ENCODE measurements around the gene ROR2.

ROR2 gene

GRCh38 chr9:91943478-91944470 lies 6.3 kb downstream of the ROR2 start:
- Mint-ChIP-seq H3K4me1 (no peaks in the 10 kb centered on the region), H3K36me3 (no peaks in the 10 kb centered on the region), H3K9me3 (no peaks in the 10 kb centered on the region), H3K27ac (no peak overlapping the region), H3K27me3 (peaks cover 41% of the 10 kb centered on the region), H3K4me3 (no peak overlapping the region)
- no peak for DNase-seq
- CTCF ChIA-PET: interaction anchor here (1.5 kb wide), 1 partner anchor 10 kb away, joined by 5 read pairs; no protein-coding TSS in a partner anchor

- peaks cover 29% of the 10 kb centered on the region for H3K27me3 Mint-ChIP-seq
- H3K27ac Mint-ChIP-seq: no peak overlapping the region
- no peaks in the 10 kb centered on the region for H3K9me3 Mint-ChIP-seq
- CTCF ChIA-PET: no interaction called here
- no peak overlapping the region for H3K4me3 Mint-ChIP-seq
- H3K4me1 Mint-ChIP-seq: no peaks in the 10 kb centered on the region
- DNase-seq: no peak
- no peaks in the 10 kb centered on the region for H3K36me3 Mint-ChIP-seq
These were observed 7.8 kb downstream of the ROR2 start for GRCh38 chr9:91942201-91942600.

- CTCF ChIA-PET: no interaction called here
- no peak for DNase-seq
These were observed 10.1 kb downstream of the ROR2 start for GRCh38 chr9:91939978-91940377.

GRCh38 chr9:91937727-91938126 lies 12.3 kb downstream of the ROR2 start:
- no peak overlapping the region for H3K4me3 Mint-ChIP-seq
- CTCF ChIA-PET: interaction anchor here (1.4 kb wide), 1 partner anchor 17 kb away, joined by 3 read pairs; no protein-coding TSS in a partner anchor
- no peak overlapping the region for H3K27ac Mint-ChIP-seq
- no peak for DNase-seq
- H3K4me1 Mint-ChIP-seq: peaks cover 5% of the 10 kb centered on the region
- no peaks in the 10 kb centered on the region for H3K36me3 Mint-ChIP-seq
- H3K27me3 Mint-ChIP-seq: peaks cover 18% of the 10 kb centered on the region
- no peaks in the 10 kb centered on the region for H3K9me3 Mint-ChIP-seq

More at GRCh38 chr9:91939978-91940377, 10.1 kb downstream of the ROR2 start:
- Mint-ChIP-seq H3K9me3 (no peaks in the 10 kb centered on the region), H3K4me1 (no peaks in the 10 kb centered on the region), H3K27ac (no peak overlapping the region), H3K27me3 (peaks cover 22% of the 10 kb centered on the region), H3K4me3 (no peak overlapping the region), H3K36me3 (no peaks in the 10 kb centered on the region)

- peaks cover 18% of the 10 kb centered on the region for H3K27me3 Mint-ChIP-seq
- CTCF ChIA-PET: interaction anchor here (1.4 kb wide), 1 partner anchor 17 kb away, joined by 3 read pairs; no protein-coding TSS in a partner anchor
- no peaks in the 10 kb centered on the region for H3K9me3 Mint-ChIP-seq
- no peaks in the 10 kb centered on the region for H3K36me3 Mint-ChIP-seq
- DNase-seq: no peak
- peaks cover 5% of the 10 kb centered on the region for H3K4me1 Mint-ChIP-seq
- no peak overlapping the region for H3K27ac Mint-ChIP-seq
- no peak overlapping the region for H3K4me3 Mint-ChIP-seq
These were observed 13.0 kb downstream of the ROR2 start for GRCh38 chr9:91937056-91937455.

GRCh38 chr9:91935805-91936514 lies 14.1 kb downstream of the ROR2 start:
- H3K36me3 Mint-ChIP-seq: no peaks in the 10 kb centered on the region
- H3K4me3 Mint-ChIP-seq: no peak overlapping the region
- peaks cover 6% of the 10 kb centered on the region for H3K9me3 Mint-ChIP-seq

GRCh38 chr9:91935066-91935749 lies 14.8 kb downstream of the ROR2 start:
- no peaks in the 10 kb centered on the region for H3K36me3 Mint-ChIP-seq
- H3K27me3 Mint-ChIP-seq: peaks cover 15% of the 10 kb centered on the region
- H3K4me1 Mint-ChIP-seq: peaks cover 5% of the 10 kb centered on the region
- CTCF ChIA-PET: interaction anchor here (1.5 to 2.4 kb wide), 2 partner anchors 15 to 20 kb away, joined by 5 to 12 read pairs; partner anchors contain the start of gene ROR2
- peaks cover 13% of the 10 kb centered on the region for H3K9me3 Mint-ChIP-seq
- H3K4me3 Mint-ChIP-seq: no peak overlapping the region
- no peak overlapping the region for H3K27ac Mint-ChIP-seq
- no peak for DNase-seq

More at GRCh38 chr9:91935805-91936514, 14.1 kb downstream of the ROR2 start:
- CTCF ChIA-PET: interaction anchor here (1.5 to 2.4 kb wide), 2 partner anchors 14 to 19 kb away, joined by 5 to 12 read pairs; partner anchors contain the start of gene ROR2
- peaks cover 5% of the 10 kb centered on the region for H3K4me1 Mint-ChIP-seq
- no peak for DNase-seq
- no peak overlapping the region for H3K27ac Mint-ChIP-seq
- H3K27me3 Mint-ChIP-seq: peaks cover 15% of the 10 kb centered on the region

GRCh38 chr9:91934654-91935053 lies 15.4 kb downstream of the ROR2 start:
- Mint-ChIP-seq H3K27me3 (peaks cover 15% of the 10 kb centered on the region), H3K4me3 (no peak overlapping the region), H3K27ac (no peak overlapping the region), H3K4me1 (peaks cover 5% of the 10 kb centered on the region), H3K9me3 (peaks cover 14% of the 10 kb centered on the region), H3K36me3 (no peaks in the 10 kb centered on the region)
- no peak for DNase-seq
- CTCF ChIA-PET: interaction anchor here (1.5 to 2.4 kb wide), 2 partner anchors 16 to 20 kb away, joined by 5 to 12 read pairs; partner anchors contain the start of gene ROR2

- Mint-ChIP-seq H3K27ac (no peak overlapping the region), H3K4me1 (peaks cover 5% of the 10 kb centered on the region), H3K4me3 (no peak overlapping the region), H3K27me3 (peaks cover 15% of the 10 kb centered on the region), H3K9me3 (peaks cover 21% of the 10 kb centered on the region), H3K36me3 (no peaks in the 10 kb centered on the region)
- DNase-seq: no peak
- CTCF ChIA-PET: interaction anchor here (0.7 kb wide), 1 partner anchor 90 kb away, joined by 3 read pairs; no protein-coding TSS in a partner anchor
These were observed 16.3 kb downstream of the ROR2 start for GRCh38 chr9:91933556-91934352.

GRCh38 chr9:91930475-91930874 lies 19.6 kb downstream of the ROR2 start:
- H3K9me3 Mint-ChIP-seq: peaks cover 25% of the 10 kb centered on the region
- no peak overlapping the region for H3K27ac Mint-ChIP-seq
- H3K36me3 Mint-ChIP-seq: no peaks in the 10 kb centered on the region
- peaks cover 6% of the 10 kb centered on the region for H3K27me3 Mint-ChIP-seq
- CTCF ChIA-PET: no interaction called here
- no peak overlapping the region for H3K4me3 Mint-ChIP-seq
- DNase-seq: no peak
- H3K4me1 Mint-ChIP-seq: peaks cover 5% of the 10 kb centered on the region

- DNase-seq: no peak
- CTCF ChIA-PET: no interaction called here
- H3K27me3 Mint-ChIP-seq: no peaks in the 10 kb centered on the region
- no peak overlapping the region for H3K27ac Mint-ChIP-seq
- peaks cover 5% of the 10 kb centered on the region for H3K4me1 Mint-ChIP-seq
- no peaks in the 10 kb centered on the region for H3K36me3 Mint-ChIP-seq
- peaks cover 25% of the 10 kb centered on the region for H3K9me3 Mint-ChIP-seq
- no peak overlapping the region for H3K4me3 Mint-ChIP-seq
These were observed 20.7 kb downstream of the ROR2 start for GRCh38 chr9:91929331-91929730.

- peaks cover 25% of the 10 kb centered on the region for H3K9me3 Mint-ChIP-seq
- DNase-seq: no peak
- CTCF ChIA-PET: no interaction called here
These were observed 22.0 kb downstream of the ROR2 start for GRCh38 chr9:91927922-91928510.

GRCh38 chr9:91924090-91924489 lies 25.9 kb downstream of the ROR2 start:
- H3K27ac Mint-ChIP-seq: no peak overlapping the region
- H3K4me3 Mint-ChIP-seq: no peak overlapping the region
- no peaks in the 10 kb centered on the region for H3K36me3 Mint-ChIP-seq
- CTCF ChIA-PET: no interaction called here
- H3K27me3 Mint-ChIP-seq: peaks cover 11% of the 10 kb centered on the region
- no peaks in the 10 kb centered on the region for H3K4me1 Mint-ChIP-seq
- peaks cover 6% of the 10 kb centered on the region for H3K9me3 Mint-ChIP-seq
- no peak for DNase-seq

More at GRCh38 chr9:91927922-91928510, 22.0 kb downstream of the ROR2 start:
- Mint-ChIP-seq H3K36me3 (no peaks in the 10 kb centered on the region), H3K27me3 (peaks cover 7% of the 10 kb centered on the region), H3K4me3 (no peak overlapping the region), H3K27ac (no peak overlapping the region), H3K4me1 (no peaks in the 10 kb centered on the region)
